Measurements from ENCODE around the gene OR9A4.

DNA sequence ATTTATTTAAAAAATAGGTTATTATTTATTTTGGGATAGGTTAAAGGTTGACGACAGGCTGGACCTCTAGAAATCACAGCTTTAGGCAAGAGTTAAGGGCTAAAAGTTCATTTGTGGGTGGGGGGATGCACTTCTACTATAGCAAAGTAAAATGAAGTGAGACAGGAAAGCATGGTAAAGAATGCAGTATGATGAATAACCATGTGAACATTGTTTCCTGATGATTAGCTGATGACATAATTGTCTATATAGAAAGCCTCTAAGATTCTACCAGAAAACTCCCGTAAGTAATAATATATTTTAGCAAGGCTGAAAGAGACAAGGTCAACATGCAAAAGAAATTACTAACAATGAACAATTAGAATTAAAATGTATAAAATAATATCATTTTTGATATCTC lies 49.2 kb upstream of the OR9A4 start:
- TF ChIP-seq, protein P1, sequence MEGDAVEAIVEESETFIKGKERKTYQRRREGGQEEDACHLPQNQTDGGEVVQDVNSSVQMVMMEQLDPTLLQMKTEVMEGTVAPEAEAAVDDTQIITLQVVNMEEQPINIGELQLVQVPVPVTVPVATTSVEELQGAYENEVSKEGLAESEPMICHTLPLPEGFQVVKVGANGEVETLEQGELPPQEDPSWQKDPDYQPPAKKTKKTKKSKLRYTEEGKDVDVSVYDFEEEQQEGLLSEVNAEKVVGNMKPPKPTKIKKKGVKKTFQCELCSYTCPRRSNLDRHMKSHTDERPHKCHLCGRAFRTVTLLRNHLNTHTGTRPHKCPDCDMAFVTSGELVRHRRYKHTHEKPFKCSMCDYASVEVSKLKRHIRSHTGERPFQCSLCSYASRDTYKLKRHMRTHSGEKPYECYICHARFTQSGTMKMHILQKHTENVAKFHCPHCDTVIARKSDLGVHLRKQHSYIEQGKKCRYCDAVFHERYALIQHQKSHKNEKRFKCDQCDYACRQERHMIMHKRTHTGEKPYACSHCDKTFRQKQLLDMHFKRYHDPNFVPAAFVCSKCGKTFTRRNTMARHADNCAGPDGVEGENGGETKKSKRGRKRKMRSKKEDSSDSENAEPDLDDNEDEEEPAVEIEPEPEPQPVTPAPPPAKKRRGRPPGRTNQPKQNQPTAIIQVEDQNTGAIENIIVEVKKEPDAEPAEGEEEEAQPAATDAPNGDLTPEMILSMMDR (IDR thresholded peaks at IDR 0.05): no peak
- TF ChIP-seq POLR2A (IDR thresholded peaks at IDR 0.05): no peak

All from right lobe of liver (tissue), 4 donors.